GM21528 (cell line): ENCODE measurements around the gene BRSK2.
"Not testable (repeated sequence)": the region's sequence is repeated elsewhere in the genome, so short reads cannot be mapped to it uniquely, and the experiment has no call there.

Source experiments
- ATAC-seq: cut with Tn5 transposase; IDR thresholded peaks from one replicate; pipeline ENCODE4 v1.9.1; 2021; ENCODE audit warnings: mild to moderate bottlenecking, moderate library complexity; ENCODE audit not compliant: unreplicated experiment, low FRiP score

BRSK2 gene

DNA sequence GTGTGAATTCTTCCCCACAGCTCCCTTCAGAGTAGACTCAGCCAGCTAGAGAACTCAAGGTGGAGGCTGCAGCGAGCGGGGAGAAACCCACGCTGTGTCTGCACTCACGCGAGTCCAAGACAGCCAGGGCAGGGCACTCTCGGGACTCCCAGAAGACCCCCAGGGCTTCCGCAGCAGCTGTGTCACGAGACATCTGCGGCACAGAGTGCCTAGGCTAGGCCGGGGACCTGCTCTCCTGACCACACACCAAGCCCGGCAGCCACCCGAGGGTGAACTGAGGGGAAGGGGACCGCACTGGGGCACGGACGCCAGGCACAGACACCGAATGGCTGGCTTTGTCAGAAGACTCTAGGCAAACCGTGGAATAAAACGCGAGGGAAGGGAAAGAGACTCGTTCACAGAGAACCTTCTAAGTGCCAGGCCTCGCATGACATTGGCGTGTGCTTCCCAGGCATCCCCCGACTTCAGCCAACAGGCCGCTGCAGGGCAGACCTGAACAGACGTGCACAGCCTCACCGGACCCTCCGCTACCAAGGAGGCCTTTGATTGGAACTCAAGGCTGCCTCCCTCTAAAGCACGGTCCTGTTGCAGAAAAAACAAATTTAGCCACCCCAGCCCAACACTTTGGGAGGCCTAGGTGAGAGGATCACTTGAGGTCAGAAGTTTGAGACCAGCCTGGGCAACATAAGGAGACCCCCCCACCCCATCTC lies 115.0 kb downstream of the BRSK2 start:
- no peak for ATAC-seq

DNA sequence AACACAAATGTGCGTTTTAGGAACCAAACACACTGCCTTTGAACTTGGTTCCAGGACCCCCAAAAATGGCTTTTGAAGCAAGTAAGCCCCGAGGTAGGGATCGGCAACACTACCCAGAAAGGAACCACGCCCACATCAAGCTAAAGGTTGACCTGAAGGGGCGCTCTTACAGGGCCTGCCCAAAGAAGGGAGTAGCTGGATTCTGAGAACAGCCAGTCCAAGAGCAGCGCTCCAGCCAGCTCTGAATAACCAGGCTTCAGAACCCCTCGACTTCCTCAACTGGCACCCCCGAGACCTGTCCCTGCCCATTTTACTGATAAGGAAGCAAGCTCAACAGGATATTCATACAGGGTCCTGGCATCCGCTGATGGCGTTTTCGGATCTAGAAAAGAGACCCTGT lies 115.7 kb downstream of the BRSK2 start:
- no peak for ATAC-seq

DNA sequence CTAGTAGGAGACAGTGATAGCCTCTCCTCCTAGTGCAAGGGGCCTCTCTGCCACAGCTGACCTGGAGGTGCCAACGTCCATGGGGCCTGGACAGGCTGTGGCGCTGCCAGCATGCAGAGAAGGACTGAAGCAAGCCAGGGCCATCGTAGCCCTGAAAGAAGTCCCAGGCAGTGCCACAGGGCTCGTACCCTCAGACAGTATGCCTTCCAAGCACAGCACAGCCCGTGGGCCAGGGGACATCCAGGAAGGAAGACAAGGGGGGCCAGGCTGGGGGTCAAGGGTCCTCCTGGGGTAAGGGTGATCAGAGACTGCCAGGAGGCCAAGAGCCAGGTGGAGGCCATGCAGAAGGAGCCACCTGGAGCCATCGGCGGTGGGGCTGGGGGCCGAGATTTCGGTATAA lies 117.2 kb downstream of the BRSK2 start:
- no peak for ATAC-seq

DNA sequence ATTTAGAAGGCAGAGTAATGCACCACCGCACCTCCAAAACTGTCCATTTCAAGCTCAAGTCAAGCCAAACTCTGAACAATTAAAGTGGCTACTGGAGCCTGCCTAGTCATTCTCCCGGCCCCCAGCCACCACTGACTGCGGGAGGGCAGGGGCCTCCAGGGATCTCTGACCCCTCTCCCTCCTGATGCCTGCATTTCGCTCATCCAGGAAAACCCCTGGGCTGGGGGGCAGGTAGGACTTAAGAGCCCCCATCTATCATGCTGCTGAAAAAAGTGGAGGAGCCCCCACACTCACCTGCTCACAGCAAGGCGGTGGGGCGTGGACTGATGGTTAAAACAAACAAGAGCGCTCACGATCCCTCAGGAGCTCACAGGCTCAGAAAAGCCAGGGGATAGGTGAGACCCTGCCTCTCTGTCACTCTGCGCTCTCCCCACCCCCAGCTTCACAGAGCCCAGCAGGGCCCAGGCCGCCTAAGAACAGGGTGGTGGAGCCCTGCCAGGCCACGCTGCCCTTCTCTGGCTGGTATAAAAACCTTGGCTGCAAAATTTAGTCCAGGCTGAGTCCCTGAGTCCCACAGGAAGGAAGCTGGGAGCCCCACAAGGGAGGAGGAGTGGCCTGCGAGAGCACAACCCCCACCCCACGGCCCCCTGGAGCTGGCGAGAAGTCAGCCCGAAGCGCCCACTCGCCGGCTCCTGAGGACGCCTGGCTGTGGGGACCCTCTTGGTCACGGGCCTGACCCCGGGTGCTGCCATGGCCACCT lies 117.8 kb downstream of the BRSK2 start:
- no peak for ATAC-seq

DNA sequence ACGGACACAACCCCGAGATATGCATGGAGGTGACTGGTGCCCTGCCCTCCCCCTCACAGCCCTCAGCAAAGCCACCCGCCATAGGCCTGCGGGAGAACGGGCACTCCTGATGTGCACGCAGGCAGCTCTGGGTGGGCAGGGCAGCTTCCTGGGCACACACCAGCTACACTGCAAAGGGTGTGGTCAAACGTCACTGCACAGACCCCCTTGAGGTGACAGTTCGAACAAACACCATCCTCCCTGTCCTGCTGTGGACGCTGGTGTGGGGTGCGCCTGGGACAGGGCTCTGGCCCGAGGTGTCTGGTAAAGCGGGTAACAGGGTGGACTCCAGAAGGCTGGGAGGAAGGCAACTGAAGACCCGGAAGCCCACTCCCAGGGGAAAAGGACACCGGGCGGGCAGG lies 118.8 kb downstream of the BRSK2 start:
- no peak for ATAC-seq

DNA sequence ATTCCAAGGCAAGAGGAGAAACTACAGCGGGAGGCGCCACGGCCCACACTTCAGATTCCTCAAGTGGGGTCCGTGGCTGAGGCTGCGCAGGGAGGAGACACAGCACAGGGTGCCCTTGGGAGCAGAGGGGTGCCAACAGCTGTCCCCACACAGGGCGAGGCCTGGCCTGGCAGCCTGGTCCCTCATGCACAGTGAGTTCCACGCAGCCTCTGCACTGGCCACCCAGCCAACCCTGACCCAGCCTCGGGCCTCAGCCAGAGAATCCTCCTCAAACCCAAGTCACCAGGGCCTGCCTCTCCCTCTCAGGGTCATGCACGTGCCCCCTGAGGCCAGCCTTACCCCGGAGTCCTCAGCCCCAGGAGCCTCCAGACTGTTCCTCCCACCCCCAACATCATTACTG lies 119.3 kb downstream of the BRSK2 start:
- no peak for ATAC-seq

DNA sequence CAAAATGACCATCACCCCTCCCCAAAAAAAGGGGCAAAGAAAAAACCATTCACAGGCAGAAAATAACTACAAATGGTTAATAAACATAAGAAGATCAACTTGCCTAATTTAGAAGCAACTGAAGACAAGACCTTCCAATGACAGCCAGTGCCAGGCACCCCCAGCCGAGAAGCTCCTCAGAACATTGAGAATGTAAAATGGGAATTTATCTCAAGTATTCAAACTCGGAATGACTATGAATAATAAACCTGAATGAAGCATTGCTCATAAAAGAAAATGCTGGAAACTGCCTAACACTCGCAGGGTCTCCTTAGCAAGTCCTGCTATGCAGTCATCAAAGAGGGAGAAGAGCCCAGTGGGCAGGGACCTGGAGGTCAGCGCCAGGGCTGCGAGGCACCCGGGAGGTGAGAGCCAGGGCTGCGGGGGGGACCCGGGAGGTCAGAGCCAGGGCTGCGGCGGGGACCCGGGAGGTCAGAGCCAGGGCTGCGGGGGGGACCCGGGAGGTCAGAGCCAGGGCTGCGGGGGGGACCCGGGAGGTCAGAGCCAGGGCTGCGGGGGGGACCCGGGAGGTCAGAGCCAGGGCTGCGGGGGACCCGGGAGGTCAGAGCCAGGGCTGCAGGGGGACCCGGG lies 120.0 kb downstream of the BRSK2 start:
- ATAC-seq = no peak

DNA sequence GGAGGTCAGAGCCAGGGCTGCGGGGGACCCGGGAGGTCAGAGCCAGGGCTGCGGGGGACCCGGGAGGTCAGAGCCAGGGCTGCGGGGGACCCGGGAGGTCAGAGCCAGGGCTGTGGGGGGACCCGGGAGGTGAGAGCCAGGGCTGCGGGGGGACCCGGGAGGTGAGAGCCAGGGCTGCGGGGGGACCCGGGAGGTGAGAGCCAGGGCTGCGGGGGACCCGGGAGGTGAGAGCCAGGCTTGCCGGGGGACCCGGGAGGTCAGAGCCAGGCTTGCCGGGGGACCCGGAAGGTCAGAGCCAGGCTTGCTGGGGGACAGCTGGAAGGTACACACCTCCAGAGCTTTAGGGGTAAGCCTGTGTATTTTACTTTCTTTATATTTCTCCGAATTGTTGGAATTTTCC lies 120.6 kb downstream of the BRSK2 start:
- not testable (repeated sequence) for ATAC-seq

DNA sequence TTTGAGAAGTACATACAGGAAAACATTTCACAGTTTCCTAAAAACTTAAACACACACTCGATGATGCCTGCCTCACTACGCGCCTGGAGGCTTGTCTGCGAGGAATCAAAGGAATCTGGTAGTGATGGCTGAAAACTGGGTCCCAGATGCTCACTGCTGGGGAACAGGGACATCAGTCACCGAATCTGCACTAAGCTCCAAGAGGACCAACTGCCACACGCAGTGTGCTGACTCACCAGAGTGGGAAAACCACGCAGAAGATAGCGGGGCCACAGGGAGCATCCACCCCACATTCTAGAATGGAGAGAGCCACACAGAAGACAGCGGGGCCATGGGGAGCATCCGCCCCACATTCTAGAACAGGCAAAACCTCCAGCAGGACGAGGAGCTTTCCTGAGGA lies 121.2 kb downstream of the BRSK2 start:
- no peak for ATAC-seq

DNA sequence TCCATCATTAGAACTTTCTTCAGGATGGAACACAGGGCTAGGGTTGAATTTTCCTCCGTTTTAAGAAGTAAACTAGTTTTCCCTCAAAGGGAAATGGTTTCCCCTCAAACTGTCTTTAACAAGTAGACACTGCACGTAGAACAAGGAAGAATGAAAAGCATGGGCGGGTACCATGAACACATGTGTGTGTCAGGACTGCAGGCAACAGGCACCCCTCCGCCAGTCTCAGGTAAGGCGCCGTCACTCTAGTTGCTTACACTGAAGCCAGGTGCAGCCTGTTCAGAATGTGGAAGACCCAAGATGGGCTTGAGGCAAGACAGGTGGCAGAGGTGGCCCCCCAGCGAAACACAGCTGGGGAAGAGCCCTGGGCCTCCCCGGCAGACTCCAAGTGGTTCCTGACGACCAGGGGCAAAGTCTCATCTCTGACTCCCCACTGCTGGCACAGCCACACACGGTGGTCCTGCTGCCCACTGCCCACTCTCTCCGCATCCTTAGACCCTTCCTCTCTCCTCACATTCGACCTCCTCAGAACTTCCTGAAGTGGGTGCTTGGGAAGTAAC lies 122.3 kb downstream of the BRSK2 start:
- ATAC-seq = no peak
